UCSD-AML1 (cell line): ENCODE data around the gene B3GALT5.
"Not testable (repeated sequence)": the region's sequence is repeated elsewhere in the genome, so short reads cannot be mapped to it uniquely, and the experiment has no call there.

Source experiments
- DNase-seq: peaks from one replicate; lab custom pipeline; 2025; ENCODE audit not compliant: unreplicated experiment; lab: John Stamatoyannopoulos, UW

The B3GALT5 gene

DNA sequence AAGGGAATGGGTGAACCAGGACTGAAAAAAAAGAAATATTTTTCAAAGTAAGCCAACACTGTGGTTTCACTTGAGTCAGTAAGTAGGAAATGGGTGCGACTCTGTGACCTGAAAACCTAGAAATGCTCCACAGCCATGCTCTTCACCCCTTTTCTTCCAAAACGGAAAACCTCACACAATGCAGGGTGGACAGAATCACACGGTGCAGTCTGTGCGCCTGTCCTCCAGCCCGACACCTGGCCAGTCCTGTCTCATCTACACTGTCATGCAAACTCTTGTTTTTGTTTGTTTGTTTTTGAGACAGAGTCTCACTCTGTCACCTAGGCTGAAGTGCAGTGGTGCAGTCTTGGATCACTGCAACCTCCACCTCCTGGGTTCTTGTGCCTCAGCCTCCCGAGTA, 53.3 kb downstream of the B3GALT5 start:
- DNase-seq, result no peak

DNA sequence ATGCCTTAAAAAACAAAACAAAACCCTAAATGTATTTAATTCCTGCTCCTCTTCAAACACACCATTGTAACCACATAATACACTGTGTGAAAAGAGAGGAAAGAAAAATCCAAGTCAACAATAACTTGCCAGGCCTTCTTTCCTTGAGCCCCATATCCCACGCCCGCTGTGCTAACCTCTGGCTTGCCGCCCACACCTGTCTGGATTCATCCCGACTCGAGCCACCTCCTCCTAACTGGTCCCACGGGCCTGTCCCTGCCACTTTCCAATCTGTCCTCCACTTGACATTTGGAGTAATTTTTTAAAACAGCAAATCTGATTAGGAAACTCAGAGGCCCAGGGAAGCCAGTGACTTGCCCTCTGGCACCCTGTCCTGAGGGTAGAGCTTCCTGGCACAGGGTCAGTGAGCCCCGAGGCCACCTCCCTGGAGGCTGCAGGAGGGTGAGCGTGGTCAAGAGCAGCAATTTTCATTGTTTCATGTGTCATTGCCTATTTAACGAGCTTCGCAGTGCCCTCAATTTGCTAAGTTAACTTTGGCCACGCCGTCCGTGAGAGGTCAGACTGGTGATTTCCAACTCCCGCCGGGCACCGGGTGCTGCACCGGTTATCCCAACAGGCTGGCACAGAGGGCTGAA, 54.1 kb downstream of the B3GALT5 start:
- no peak for DNase-seq

DNA sequence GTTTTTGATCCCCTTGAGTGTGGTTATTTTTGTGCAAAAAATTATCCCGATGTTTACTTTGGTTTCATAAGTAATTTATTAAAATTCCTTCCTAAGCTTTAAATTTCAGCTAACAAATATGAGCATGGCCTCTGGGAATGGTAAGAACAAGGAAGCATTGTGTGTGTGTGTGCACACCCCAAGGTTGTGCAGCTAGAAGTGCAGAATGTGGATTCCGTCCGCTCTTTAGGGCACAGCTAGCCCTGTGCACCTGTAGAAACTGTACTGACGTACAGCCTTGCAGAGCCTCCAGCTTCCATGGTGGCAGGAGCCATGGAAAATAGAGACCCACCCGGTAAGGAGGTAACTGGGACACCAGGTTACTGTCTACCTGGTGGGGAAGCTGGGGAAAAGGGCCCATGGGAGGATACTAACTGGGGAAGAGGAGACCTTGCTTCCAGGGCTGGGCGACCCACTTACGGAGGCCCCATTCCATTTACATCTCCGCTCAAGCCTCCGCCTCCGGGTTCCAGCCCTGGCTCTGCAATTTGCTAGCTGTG, 54.7 kb downstream of the B3GALT5 start:
- DNase-seq, result no peak

DNA sequence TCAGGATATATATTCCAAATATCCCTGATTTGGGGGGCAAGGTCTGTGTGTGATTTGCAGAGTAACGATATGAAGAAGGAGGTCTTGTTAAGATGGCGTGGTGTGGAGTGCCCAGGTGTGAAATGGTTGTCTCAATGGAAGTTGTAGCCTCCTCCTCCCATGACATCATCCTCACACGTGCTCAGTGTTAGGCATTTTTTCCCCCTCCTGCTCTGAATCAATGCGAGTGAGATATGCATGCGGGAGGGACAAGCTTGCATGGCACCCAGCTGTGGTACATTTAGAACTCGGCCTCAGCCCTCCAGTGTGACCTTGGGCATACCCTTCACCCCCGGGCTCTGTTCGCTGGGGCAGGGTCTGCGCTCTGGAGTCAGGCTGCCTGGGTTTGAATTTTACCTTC, 55.6 kb downstream of the B3GALT5 start:
- DNase-seq, result no peak

DNA sequence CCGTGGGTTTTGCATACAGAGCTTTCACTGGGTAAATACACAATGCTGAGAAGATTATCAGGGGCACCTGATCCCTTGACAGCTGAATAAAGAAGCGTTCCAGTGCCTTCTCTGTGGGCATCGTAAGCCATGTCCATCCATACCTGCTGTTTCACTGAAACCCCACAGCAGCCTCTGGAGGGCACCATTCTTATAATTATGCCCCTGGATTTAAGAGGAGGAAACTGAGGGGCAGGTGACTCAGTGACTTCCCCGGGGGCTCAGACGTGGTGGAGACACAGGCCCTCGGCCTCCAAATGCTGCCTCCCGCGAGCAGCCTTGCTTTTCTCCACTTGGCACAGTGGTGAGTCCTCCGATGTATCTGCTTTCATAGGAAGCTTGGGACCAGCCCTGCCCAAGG, 56.7 kb downstream of the B3GALT5 start:
- DNase-seq, result no peak

DNA sequence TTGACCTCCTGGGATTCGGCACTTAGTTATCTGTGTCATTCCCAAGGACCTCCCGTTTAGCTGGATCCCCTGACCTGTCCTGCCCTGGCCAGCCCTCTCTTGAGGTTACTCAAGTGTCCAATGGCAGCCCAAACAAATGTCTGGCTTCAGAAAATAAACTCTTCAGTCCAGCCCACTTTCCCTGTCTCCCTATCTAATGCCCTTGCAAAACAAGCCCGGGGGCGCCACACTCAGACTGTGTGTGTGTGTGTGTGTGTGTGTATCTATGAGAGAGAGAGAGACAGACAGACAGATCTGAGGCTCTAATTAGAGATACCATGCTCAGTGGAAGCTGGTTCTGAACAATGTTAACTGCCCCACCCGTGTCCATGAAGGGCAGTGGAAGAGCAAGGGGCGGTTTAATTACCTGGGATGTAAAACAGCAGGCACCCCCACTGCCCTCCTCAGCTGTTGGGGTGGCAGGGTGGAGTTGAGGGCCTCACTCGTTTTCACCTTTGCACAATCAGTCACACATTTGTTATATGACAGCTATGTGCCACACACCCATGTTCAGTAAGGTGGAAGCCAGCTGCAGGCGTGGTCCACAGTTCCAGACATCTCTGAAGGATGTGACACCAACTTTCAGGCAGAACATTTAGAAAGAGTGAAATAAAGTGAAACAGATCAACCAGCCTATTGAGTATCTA, 57.4 kb downstream of the B3GALT5 start:
- DNase-seq, result no peak

DNA sequence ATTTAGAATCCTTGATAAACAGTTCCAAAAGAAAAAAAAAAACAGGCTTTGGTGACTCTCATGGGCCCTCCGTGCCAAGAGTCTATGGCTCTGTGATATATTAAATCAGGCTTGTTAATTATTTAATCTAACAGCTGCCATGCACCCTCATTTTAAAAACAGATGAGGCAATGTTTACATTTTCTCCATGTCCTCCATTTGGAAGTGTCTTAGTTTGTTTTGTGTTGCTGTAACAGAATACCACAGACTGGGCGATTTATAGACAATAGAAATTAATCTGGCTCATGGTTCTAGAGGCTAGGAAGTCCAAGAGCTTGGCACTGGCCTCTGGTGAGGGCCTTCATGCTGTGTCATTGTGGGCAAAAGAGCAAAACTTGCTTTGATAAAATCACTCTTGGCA, 58.0 kb downstream of the B3GALT5 start:
- DNase-seq, result no peak

- DNase-seq, result no peak
These were observed 59.2 kb downstream of the B3GALT5 start for GRCh38 chr21:39671986-39672385.

GRCh38 chr21:39673163-39673562, 60.4 kb downstream of the B3GALT5 start:
- no peak for DNase-seq

GRCh38 chr21:39673736-39674135, 61.0 kb downstream of the B3GALT5 start:
- no peak for DNase-seq

GRCh38 chr21:39674801-39675200, 62.1 kb downstream of the B3GALT5 start:
- DNase-seq, result no peak

DNA sequence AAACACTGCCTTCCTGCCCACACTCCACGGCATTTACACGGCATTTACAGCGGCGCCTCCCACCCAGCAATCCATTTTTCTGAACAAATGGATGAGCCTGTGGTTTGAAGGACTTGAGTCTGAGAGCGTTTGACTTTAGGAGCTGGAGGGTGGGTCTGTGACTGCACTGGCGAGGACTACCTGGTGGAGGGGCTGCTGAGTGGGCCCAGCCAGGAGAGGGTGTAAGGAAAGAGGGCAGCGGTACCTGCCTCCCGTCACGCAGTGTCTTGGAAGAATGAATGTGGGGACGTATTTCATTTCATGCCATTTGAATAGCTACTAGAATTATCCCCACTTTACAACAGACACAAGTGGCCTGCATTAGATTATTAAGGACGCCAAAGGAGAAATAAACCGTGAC, 62.9 kb downstream of the B3GALT5 start:
- DNase-seq, result no peak

DNA sequence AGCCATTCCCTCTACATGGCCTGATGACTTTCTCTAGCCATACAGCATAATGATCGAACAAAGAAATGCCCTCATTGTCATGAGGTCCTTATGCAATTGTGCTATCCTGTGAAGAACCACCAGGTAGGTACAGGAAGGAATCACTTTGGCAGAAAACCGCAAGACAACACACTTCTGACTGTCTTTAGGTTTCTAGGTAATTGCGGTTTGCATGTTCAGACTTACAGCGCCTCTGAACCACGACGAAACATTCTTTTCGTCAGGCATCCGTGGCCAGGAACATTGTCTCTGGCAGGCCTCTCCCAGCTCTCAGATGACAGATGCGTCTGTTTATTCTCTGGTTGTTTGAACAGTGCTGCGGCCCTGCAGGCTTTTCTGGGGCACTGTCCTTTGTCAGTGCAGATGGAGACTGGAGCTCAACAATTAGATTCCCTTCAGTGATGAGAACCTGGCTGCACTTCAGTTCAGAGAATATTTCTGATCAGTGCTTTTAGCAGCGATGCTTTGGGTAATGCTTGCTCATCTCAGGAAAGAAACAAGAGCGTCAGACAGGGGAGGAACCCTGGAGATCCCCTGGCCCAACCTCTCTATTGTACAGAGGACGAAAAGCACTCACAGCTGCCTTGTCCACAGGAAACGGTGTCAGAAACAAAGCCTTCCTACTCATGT, 63.4 kb downstream of the B3GALT5 start:
- DNase-seq, result no peak

DNA sequence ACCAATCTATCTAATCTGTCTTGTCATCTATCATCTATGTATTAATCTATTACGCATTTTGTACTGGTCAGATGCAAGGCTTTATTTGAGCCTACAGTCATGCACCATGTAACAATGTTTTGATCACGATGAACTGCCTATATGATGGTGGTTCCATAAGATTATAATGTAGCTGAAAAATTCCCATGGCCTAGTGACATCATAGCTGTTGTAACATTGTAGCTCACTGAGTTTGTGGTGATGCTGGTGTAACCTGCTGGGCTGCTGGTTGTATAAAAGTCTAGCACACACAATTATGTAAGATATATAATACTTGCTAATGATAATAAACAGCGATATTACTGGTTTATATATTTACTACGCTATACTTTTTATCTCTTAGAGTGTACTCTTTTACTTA, 67.5 kb downstream of the B3GALT5 start:
- no peak for DNase-seq

GRCh38 chr21:39681257-39681656, 68.5 kb downstream of the B3GALT5 start:
- no peak for DNase-seq

- DNase-seq, result no peak
These were observed 69.1 kb downstream of the B3GALT5 start for GRCh38 chr21:39681845-39682244.

DNA sequence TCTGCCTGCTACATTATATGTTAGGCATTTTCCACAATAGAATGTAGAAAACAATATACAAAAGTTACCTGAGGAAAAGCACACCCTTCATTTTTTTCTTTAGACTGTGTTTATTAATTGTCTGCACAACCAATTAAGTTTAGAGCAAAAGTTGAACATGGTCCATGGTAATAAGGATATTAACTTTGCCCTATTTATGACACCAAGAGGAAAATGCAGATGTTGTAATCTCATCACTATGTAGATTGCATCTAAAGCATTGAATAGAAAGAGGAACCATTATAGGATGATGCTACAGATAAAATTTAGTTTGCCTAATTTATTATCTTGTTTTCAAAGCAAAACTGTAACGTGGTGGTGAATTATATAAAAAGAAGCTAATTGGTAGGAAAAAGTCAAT, 72.5 kb downstream of the B3GALT5 start:
- DNase-seq, result no peak

DNA sequence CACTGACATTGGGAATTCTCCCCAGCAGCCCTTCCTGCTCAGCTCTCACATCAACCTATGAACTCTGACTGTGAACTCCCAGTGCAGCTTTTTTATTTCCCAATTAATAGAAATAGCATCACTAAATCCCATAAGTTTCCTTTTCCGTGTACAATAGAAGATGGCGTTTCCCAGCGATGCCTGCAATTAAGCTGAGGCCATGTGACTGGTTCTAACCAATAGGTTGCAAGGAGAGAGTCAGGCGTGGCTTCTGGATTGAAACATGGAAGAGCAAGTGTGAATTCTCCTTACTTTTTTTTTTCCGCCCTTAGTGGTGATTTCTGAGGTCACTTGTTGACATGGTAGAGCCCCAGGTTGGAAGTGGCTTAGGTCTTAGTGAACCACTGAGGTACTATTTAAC, 73.3 kb downstream of the B3GALT5 start:
- no peak for DNase-seq

DNA sequence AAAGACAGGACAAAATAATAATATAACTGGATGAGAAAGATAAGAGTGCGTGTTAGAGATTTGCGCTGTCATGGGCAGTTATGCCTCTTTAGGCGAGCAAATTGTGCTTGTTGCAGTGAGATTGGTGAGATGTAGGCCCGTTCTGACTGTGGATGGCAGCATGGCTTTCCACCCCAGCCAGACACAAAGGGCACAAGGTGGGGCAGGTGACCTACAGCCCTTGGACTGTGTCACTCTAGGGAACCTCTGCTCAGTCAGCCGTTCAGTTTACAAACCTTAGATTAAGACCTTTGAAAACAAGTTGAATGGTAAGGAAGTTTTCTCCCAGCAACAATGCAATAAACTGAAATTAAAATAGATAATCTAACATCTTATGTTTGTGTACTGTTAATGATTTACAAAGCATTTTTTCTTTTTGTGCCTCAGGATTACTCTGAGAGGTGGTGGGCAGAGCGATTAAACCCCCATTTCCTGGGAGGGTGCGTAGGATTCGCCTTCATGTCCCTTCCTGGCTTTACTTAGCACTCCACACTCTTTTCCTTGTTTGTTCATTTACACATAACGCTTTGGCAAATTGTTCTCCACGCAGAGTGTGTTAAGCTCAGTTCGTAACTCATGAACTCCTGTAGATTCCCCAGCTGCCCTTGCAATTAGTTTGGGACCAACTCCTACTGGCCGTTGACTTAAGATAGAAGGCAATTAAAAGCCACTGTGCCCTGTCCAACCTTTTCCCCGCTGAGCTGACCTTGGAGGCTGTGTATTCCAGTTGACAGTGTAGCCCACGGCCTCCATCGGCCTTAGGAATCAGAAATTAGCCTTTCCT, 74.1 kb downstream of the B3GALT5 start:
- no peak for DNase-seq

GRCh38 chr21:39688010-39688409, 75.3 kb downstream of the B3GALT5 start:
- DNase-seq, result no peak

DNA sequence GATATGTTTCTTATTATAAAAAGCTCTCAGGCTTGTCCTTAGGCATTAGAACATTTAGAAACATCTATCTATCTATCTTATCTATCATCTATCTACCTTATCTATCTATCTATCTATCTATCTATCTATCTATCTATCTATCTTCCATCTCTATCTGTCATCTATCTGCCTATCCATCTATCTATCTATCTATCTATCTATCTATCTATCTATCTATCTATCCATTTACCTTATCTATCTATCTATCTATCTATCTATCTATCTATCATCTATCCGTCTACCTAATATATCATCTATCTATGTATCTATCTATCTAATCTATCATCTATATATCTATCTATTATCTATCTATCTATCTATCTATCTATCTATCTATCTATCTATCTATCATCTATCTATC, 77.1 kb downstream of the B3GALT5 start:
- not testable (repeated sequence) for DNase-seq
